GM23338 (cell line): Measurements from ENCODE around the gene TMA16. TPM values are rescaled to one million over a fixed set of nuclear protein-coding genes. Genes with fewer than 3 reads are reported as not detected.

ENCODE experiments used
- ATAC-seq: fragments of 200-7000 bp; cut with Tn5 transposase; 3 replicates; pipeline ENCODE4 v1.9.1; 2020
- DNase-seq: peaks from one replicate; pipeline ENCODE4 v3.0.0-alpha.2; 2015; ENCODE audit warnings: low spot score
- H2AFZ ChIP-seq: fragments of 200-600 bp; sonication (generic); 2 replicates; pipeline ENCODE4 v1.8.0; 2016; ENCODE audit warnings: antibody characterized with exemption, mild to moderate bottlenecking, moderate library complexity
- H3F3A ChIP-seq: fragments of 200-600 bp; sonication (generic); replicated peaks from 2 replicates; pipeline ENCODE4 v1.8.0; 2017; ENCODE audit warnings: antibody characterized with exemption, mixed run types, low read depth
- H3K27ac ChIP-seq: fragments of 200-600 bp; sonication (generic); 2 replicates; pipeline ENCODE4 v1.6.1; 2016; ENCODE audit warnings: low read depth
- H3K27me3 ChIP-seq: fragments of 200-600 bp; sonication (generic); 2 replicates; pipeline ENCODE4 v1.8.0; 2016; ENCODE audit warnings: mild to moderate bottlenecking, mixed run types, moderate library complexity; ENCODE audit not compliant: insufficient read depth
- H3K36me3 ChIP-seq: fragments of 200-600 bp; sonication (generic); 2 replicates; pipeline ENCODE4 v1.8.0; 2016; ENCODE audit warnings: mild to moderate bottlenecking; ENCODE audit not compliant: insufficient read depth
- H3K4me1 ChIP-seq: fragments of 200-600 bp; sonication (generic); 2 replicates; pipeline ENCODE4 v1.8.0; 2016; ENCODE audit warnings: mild to moderate bottlenecking, moderate library complexity; ENCODE audit not compliant: insufficient read depth
- H3K4me2 ChIP-seq: fragments of 200-600 bp; sonication (generic); 2 replicates; pipeline ENCODE4 v1.7.1; 2017; ENCODE audit warnings: mixed run types
- H3K4me3 ChIP-seq: fragments of 200-600 bp; sonication (generic); 2 replicates; pipeline ENCODE4 v1.6.1; 2016; ENCODE audit warnings: mixed run types
- H3K79me2 ChIP-seq: fragments of 200-600 bp; sonication (generic); replicated peaks from 2 replicates; pipeline ENCODE4 v1.8.0; 2017; ENCODE audit warnings: mild to moderate bottlenecking; ENCODE audit not compliant: insufficient read depth
- H3K9me2 ChIP-seq: fragments of 200-600 bp; sonication (generic); 2 replicates; pipeline ENCODE4 v1.8.0; 2017; ENCODE audit not compliant: insufficient read depth
- H4K20me1 ChIP-seq: fragments of 200-600 bp; sonication (generic); replicated peaks from 2 replicates; pipeline ENCODE4 v1.8.0; 2017; ENCODE audit warnings: mild to moderate bottlenecking; ENCODE audit not compliant: insufficient read depth
- H3K27ac Mint-ChIP-seq: 2 replicates; pipeline ENCODE4 v1.8.0; 2020; ENCODE audit warnings: inconsistent platforms, mild to moderate bottlenecking, moderate library complexity, mixed read lengths
- H3K27me3 Mint-ChIP-seq: 3 replicates; pipeline ENCODE4 v1.8.0; 2022; ENCODE audit warnings: low read depth, mild to moderate bottlenecking, moderate library complexity, mixed read lengths, inconsistent platforms; ENCODE audit not compliant: insufficient read depth, poor library complexity
- H3K36me3 Mint-ChIP-seq: 3 replicates; pipeline ENCODE4 v1.8.0; 2021; ENCODE audit warnings: low read depth, mild to moderate bottlenecking, inconsistent platforms, moderate library complexity, mixed read lengths
- H3K4me1 Mint-ChIP-seq: 3 replicates; pipeline ENCODE4 v1.8.0; 2020; ENCODE audit warnings: mild to moderate bottlenecking, inconsistent platforms, mixed read lengths
- H3K4me3 Mint-ChIP-seq: 3 replicates; pipeline ENCODE4 v1.8.0; 2021; ENCODE audit warnings: moderate library complexity, mild to moderate bottlenecking, inconsistent platforms, mixed read lengths
- H3K9me3 Mint-ChIP-seq: 3 replicates; pipeline ENCODE4 v1.8.0; 2020; ENCODE audit warnings: moderate library complexity, mild to moderate bottlenecking, inconsistent platforms, mixed read lengths
- EZH2phosphoT487 ChIP-seq: fragments of 200-600 bp; sonication (generic); IDR thresholded peaks from one replicate; pipeline ENCODE4 v1.8.1; 2018; ENCODE audit warnings: antibody characterized with exemption; ENCODE audit not compliant: unreplicated experiment
- JUNB ChIP-seq: IDR thresholded peaks from one replicate; pipeline ENCODE4 v1.6.1; 2016; ENCODE audit warnings: antibody characterized with exemption; ENCODE audit not compliant: unreplicated experiment
- ZNF331 ChIP-seq: fragments of 250-450 bp; sonication (Bioruptor Pico); IDR thresholded peaks from 2 replicates; pipeline ENCODE4 v1.5.0; 2020; ENCODE audit warnings: low read depth, mild to moderate bottlenecking, moderate library complexity
- polyA plus RNA-seq: library from polyadenylated mRNA; unstranded; fragments of >200 nt; fragmentation: Nextera tagmentation; extraction: Ambion mirVana; gene quantifications from 2 replicates; pipeline ENCODE4 v1.2.1, GENCODE V29; 2016
- total RNA-seq: library from RNA; depleted of rRNA; stranded (reverse); fragments of >200 nt; shearing (Covaris generic); gene quantifications from 2 replicates; pipeline ENCODE4 v1.2.3, GENCODE V29; 2014
- TF ChIP-seq, protein P1 (sequence below): IDR thresholded peaks from one replicate; pipeline ENCODE4 v1.6.1; 2018; ENCODE audit warnings: antibody characterized with exemption; ENCODE audit not compliant: unreplicated experiment
- TF ChIP-seq, protein P2 (sequence below): fragments of 250-450 bp; sonication (Bioruptor Pico); IDR thresholded peaks from 2 replicates; pipeline ENCODE4 v1.5.0; 2020; ENCODE audit warnings: mild to moderate bottlenecking, moderate library complexity

The TMA16 gene
- total and polyA plus RNA-seq, 2 experiments from 2014 or later = 46.4 to 96.1 TPM

DNA sequence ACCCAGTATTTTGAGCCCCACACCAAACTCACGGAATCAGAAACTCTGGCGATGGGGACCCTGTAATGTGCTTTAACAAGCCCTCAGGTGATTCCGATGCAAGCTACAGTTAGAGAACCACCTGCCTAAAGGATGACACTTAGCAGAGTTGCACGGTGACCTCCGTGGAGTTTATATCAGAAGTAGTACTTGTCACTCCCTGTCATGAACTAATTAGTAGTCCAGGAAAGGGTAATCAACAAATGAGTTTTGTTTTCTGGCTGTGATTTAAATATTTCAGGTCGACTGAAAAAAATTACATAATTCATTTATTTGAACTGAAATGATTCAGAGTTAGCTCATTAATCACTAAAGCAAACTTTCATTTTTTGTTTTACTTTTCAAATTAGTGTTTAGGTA, 56.4 kb downstream of the TMA16 start:
- no peaks in the 10 kb centered on the region for H3K27me3 ChIP-seq
- TF ChIP-seq, protein P1, sequence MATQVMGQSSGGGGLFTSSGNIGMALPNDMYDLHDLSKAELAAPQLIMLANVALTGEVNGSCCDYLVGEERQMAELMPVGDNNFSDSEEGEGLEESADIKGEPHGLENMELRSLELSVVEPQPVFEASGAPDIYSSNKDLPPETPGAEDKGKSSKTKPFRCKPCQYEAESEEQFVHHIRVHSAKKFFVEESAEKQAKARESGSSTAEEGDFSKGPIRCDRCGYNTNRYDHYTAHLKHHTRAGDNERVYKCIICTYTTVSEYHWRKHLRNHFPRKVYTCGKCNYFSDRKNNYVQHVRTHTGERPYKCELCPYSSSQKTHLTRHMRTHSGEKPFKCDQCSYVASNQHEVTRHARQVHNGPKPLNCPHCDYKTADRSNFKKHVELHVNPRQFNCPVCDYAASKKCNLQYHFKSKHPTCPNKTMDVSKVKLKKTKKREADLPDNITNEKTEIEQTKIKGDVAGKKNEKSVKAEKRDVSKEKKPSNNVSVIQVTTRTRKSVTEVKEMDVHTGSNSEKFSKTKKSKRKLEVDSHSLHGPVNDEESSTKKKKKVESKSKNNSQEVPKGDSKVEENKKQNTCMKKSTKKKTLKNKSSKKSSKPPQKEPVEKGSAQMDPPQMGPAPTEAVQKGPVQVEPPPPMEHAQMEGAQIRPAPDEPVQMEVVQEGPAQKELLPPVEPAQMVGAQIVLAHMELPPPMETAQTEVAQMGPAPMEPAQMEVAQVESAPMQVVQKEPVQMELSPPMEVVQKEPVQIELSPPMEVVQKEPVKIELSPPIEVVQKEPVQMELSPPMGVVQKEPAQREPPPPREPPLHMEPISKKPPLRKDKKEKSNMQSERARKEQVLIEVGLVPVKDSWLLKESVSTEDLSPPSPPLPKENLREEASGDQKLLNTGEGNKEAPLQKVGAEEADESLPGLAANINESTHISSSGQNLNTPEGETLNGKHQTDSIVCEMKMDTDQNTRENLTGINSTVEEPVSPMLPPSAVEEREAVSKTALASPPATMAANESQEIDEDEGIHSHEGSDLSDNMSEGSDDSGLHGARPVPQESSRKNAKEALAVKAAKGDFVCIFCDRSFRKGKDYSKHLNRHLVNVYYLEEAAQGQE = no peak
- TF ChIP-seq EZH2phosphoT487 = no peak
- no peaks in the 10 kb centered on the region for H3K36me3 ChIP-seq
- peak; percentile 13 for DNase-seq
- H2AFZ ChIP-seq = no peak overlapping the region; the same call in 1 of the 2 replicates
- Mint-ChIP-seq H3K36me3 (no peaks in the 10 kb centered on the region), H3K9me3 (no peaks in the 10 kb centered on the region), H3K27me3 (no peaks in the 10 kb centered on the region), H3K4me3 (no peak overlapping the region), H3K4me1 (no peaks in the 10 kb centered on the region; the same call in 2 of the 3 replicates), H3K27ac (no peak overlapping the region)
- H4K20me1 ChIP-seq = no peaks in the 10 kb centered on the region
- H3K27ac ChIP-seq = no peak overlapping the region
- no peak overlapping the region for H3K4me2 ChIP-seq
- ATAC-seq = peak; percentile 18; the same call in 2 of the 3 replicates
- H3F3A ChIP-seq = no peaks in the 10 kb centered on the region
- no peaks in the 10 kb centered on the region for H3K9me2 ChIP-seq
- no peaks in the 10 kb centered on the region for H3K4me1 ChIP-seq
- H3K79me2 ChIP-seq = no peaks in the 10 kb centered on the region
- H3K4me3 ChIP-seq = peak overlapping the region; percentile 47; the same call in 1 of the 2 replicates

DNA sequence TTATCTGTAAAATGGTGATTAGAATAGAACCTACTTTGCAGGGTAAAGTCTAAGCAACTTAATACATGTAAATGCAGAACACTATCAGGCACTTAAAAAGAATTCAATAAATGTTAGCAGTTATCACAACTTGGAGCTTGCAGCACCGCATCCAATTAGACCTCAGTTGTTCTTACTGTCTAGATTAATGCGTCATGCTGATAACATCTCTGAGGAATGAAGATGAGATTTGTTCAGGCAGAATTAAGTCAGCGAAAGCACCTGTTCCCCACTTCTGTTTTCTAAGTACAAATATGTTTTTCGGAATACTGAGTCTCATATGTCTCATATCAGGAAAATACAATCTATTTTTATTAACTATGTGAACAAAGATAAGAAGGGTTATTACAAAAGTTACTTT, 58.7 kb downstream of the TMA16 start:
- H3K36me3 ChIP-seq = no peaks in the 10 kb centered on the region
- no peak overlapping the region for H3K4me2 ChIP-seq
- Mint-ChIP-seq H3K4me1 (no peaks in the 10 kb centered on the region; the same call in 2 of the 3 replicates), H3K27ac (no peak overlapping the region), H3K9me3 (no peaks in the 10 kb centered on the region), H3K4me3 (no peak overlapping the region), H3K27me3 (no peaks in the 10 kb centered on the region), H3K36me3 (no peaks in the 10 kb centered on the region)
- ATAC-seq (no peak), DNase-seq (no peak)
- no peak for TF ChIP-seq JUNB
- TF ChIP-seq ZNF331 (CRISPR knock-in tag) = no peak
- TF ChIP-seq EZH2phosphoT487 = no peak
- TF ChIP-seq, protein P2, sequence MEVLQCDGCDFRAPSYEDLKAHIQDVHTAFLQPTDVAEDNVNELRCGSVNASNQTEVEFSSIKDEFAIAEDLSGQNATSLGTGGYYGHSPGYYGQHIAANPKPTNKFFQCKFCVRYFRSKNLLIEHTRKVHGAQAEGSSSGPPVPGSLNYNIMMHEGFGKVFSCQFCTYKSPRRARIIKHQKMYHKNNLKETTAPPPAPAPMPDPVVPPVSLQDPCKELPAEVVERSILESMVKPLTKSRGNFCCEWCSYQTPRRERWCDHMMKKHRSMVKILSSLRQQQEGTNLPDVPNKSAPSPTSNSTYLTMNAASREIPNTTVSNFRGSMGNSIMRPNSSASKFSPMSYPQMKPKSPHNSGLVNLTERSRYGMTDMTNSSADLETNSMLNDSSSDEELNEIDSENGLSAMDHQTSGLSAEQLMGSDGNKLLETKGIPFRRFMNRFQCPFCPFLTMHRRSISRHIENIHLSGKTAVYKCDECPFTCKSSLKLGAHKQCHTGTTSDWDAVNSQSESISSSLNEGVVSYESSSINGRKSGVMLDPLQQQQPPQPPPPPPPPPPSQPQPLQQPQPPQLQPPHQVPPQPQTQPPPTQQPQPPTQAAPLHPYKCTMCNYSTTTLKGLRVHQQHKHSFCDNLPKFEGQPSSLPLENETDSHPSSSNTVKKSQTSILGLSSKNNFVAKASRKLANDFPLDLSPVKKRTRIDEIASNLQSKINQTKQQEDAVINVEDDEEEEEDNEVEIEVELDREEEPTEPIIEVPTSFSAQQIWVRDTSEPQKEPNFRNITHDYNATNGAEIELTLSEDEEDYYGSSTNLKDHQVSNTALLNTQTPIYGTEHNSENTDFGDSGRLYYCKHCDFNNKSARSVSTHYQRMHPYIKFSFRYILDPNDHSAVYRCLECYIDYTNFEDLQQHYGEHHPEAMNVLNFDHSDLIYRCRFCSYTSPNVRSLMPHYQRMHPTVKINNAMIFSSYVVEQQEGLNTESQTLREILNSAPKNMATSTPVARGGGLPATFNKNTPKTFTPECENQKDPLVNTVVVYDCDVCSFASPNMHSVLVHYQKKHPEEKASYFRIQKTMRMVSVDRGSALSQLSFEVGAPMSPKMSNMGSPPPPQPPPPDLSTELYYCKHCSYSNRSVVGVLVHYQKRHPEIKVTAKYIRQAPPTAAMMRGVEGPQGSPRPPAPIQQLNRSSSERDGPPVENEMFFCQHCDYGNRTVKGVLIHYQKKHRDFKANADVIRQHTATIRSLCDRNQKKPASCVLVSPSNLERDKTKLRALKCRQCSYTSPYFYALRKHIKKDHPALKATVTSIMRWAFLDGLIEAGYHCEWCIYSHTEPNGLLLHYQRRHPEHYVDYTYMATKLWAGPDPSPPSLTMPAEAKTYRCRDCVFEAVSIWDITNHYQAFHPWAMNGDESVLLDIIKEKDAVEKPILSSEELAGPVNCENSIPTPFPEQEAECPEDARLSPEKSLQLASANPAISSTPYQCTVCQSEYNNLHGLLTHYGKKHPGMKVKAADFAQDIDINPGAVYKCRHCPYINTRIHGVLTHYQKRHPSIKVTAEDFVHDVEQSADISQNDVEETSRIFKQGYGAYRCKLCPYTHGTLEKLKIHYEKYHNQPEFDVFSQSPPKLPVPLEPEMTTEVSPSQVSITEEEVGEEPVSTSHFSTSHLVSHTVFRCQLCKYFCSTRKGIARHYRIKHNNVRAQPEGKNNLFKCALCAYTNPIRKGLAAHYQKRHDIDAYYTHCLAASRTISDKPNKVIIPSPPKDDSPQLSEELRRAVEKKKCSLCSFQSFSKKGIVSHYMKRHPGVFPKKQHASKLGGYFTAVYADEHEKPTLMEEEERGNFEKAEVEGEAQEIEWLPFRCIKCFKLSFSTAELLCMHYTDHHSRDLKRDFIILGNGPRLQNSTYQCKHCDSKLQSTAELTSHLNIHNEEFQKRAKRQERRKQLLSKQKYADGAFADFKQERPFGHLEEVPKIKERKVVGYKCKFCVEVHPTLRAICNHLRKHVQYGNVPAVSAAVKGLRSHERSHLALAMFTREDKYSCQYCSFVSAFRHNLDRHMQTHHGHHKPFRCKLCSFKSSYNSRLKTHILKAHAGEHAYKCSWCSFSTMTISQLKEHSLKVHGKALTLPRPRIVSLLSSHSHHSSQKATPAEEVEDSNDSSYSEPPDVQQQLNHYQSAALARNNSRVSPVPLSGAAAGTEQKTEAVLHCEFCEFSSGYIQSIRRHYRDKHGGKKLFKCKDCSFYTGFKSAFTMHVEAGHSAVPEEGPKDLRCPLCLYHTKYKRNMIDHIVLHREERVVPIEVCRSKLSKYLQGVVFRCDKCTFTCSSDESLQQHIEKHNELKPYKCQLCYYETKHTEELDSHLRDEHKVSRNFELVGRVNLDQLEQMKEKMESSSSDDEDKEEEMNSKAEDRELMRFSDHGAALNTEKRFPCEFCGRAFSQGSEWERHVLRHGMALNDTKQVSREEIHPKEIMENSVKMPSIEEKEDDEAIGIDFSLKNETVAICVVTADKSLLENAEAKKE (CRISPR knock-in tag) = no peak
- no peaks in the 10 kb centered on the region for H3K9me2 ChIP-seq
- H3K4me3 ChIP-seq = no peak overlapping the region
- no peak overlapping the region for H3K27ac ChIP-seq
- H3F3A ChIP-seq = no peaks in the 10 kb centered on the region
- no peaks in the 10 kb centered on the region for H4K20me1 ChIP-seq
- H3K4me1 ChIP-seq = no peaks in the 10 kb centered on the region
- no peak overlapping the region for H2AFZ ChIP-seq
- no peaks in the 10 kb centered on the region for H3K27me3 ChIP-seq
- no peaks in the 10 kb centered on the region for H3K79me2 ChIP-seq
